Right atrium auricular region (tissue), 2 donors: Measurements from ENCODE around the gene FMNL2. TPM values are rescaled to one million over a fixed set of nuclear protein-coding genes. Genes with fewer than 3 reads are reported as not detected.

ENCODE experiments used
- DNase-seq: peaks from one replicate; pipeline ENCODE4 v3.0.0-alpha.2; 2019; ENCODE audit warnings: low spot score
- H3K27ac ChIP-seq, 2 donors: fragments of 200-600 bp; sonication (generic); 1 replicate in 1 of 2; 2 replicates in 1 of 2; pipeline ENCODE4 v1.5.1; 2016 to 2019
- H3K27me3 ChIP-seq, 2 donors: fragments of 200-600 bp; sonication (generic); one replicate each; pipeline versions ENCODE4 v1.5.1 to v1.6.0; 2017 to 2019
- H3K36me3 ChIP-seq: fragments of 200-600 bp; sonication (generic); one replicate; pipeline ENCODE4 v1.5.1; 2016
- H3K4me1 ChIP-seq, 2 donors: fragments of 200-600 bp; sonication (generic); one replicate each; pipeline versions ENCODE4 v1.5.1 to v1.6.0; 2017 to 2019
- H3K4me3 ChIP-seq, 2 donors: fragments of 200-600 bp; sonication (generic); 1 replicate in 1 of 2; 2 replicates in 1 of 2; pipeline ENCODE4 v1.5.1; 2017 to 2019; ENCODE audit warnings: mild to moderate bottlenecking in 1 of 2, moderate library complexity in 1 of 2
- H3K9me3 ChIP-seq, 2 donors: fragments of 200-600 bp; sonication (generic); one replicate each; pipeline ENCODE4 v1.5.1; 2019
- CTCF ChIP-seq, 2 donors: fragments of 200-600 bp; sonication (generic); IDR thresholded peaks; one replicate each; pipeline ENCODE4 v1.5.1; 2019; ENCODE audit warnings: antibody characterized with exemption in 2 of 2
- total RNA-seq, 2 donors: library from RNA; depleted of rRNA; stranded (reverse); fragments of >200 nt; gene quantifications; one replicate each; pipeline ENCODE4 v1.1.0, GENCODE V29; 2016

The FMNL2 gene
- total RNA-seq, 2 donors from 2014 or later = 6.0 to 11.5 TPM

GRCh38 chr2:152541712-152542111 lies 206.7 kb downstream of the FMNL2 start:
- TF ChIP-seq CTCF (IDR thresholded peaks at IDR 0.05) = no peak
- Histone ChIP-seq H3K4me1 (no peaks in the 10 kb centered on the region), H3K9me3 (no peaks in the 10 kb centered on the region), H3K27me3 (no peaks in the 10 kb centered on the region), H3K36me3 (peaks cover 6% of the 10 kb centered on the region), H3K4me3 (no peak overlapping the region), H3K27ac (no peak overlapping the region)
- DNase-seq = no peak

DNA sequence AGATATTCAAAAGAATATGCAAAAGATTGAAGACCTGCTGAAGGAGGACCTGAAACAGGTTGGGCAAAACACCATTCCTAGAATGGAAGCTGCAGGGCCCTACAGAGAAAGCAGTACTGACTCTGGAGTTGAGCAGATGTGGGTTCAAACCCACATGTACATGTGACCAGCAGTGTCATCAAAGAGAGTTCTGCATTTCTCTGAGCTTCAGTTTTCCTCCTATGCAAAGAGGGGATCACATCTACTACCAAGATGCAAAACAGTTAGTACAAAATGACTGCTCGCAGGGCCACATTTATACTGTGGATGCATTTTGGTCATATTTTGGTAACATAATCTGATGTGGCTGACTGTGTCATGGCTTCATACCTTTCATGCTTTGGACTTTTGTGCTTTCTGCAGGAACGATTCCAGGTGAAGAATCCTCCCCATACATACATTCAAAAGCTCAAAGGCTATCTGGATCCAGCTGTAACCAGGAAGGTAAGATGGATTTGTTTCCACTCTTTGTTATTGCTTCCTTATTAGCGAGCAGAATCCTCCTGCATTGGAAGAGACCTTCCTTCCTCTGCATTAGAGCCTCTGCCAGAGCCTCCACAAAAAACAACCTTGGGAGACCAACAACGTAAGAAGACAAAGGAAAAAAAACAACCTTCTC lies 207.5 kb downstream of the FMNL2 start:
- Histone ChIP-seq H3K4me3 (no peak overlapping the region), H3K36me3 (peaks cover 6% of the 10 kb centered on the region), H3K9me3 (no peaks in the 10 kb centered on the region), H3K27me3 (no peaks in the 10 kb centered on the region), H3K4me1 (no peaks in the 10 kb centered on the region), H3K27ac (no peak overlapping the region)
- DNase-seq = no peak
- TF ChIP-seq CTCF (IDR thresholded peaks at IDR 0.05) = no peak

DNA sequence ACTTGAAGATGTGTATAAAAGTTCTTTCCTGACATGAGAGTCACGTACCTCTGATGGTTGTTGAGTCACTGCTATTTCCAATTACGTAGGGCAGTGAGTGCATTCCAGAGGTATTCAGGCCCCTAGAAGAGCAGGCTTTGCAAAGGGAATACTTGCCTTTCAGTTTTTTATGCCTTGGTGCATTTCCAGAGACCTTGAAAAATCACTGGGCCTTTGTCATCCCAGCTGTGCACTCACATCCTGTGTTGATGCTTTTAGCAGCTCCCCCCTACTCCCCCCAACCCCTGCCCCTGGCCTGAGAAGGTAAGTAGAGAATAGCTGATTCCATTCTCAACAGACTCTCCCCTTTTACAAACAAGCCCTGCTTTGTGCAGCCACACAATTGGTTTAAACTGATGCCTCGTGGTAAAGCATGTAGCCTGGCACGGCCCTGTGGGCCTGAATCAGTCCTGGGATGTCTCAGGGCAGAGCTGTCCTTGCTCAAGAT lies 208.1 kb downstream of the FMNL2 start:
- Histone ChIP-seq H3K4me1 (no peaks in the 10 kb centered on the region), H3K4me3 (no peak overlapping the region)

GRCh38 chr2:152543717-152544116 lies 208.7 kb downstream of the FMNL2 start:
- Histone ChIP-seq H3K27me3 (no peaks in the 10 kb centered on the region), H3K27ac (no peak overlapping the region), H3K36me3 (peaks cover 6% of the 10 kb centered on the region), H3K4me1 (no peaks in the 10 kb centered on the region), H3K9me3 (no peaks in the 10 kb centered on the region), H3K4me3 (no peak overlapping the region)
- no peak for DNase-seq
- TF ChIP-seq CTCF (IDR thresholded peaks at IDR 0.05) = no peak

More for the DNA sequence above, 208.1 kb downstream of the FMNL2 start:
- no peak for TF ChIP-seq CTCF (IDR thresholded peaks at IDR 0.05)
- DNase-seq = no peak
- Histone ChIP-seq H3K27me3 (no peaks in the 10 kb centered on the region), H3K27ac (no peak overlapping the region), H3K9me3 (no peaks in the 10 kb centered on the region), H3K36me3 (peaks cover 6% of the 10 kb centered on the region)

DNA sequence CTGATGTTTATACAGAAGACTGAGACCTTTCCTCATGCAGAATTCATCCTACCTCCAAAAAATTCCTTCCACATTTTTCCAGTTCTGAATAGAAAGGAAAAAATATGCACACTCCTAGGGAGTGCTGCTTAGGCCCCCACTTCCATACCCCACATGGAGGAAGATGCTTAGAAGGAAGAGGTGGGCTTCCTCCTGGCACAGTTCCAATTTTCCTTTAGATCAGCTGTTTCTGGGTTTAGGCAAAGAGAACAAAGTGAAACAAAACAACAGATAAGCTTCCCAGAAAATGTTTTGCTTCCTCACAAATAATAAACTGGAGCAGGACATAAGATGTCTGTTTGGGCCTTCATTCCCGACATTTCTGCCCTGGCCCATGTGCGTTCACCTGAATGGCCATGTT lies 209.7 kb downstream of the FMNL2 start:
- TF ChIP-seq CTCF (IDR thresholded peaks at IDR 0.05) = no peak
- H3K27ac ChIP-seq = no peak overlapping the region
- H3K27me3 ChIP-seq = no peaks in the 10 kb centered on the region
- peaks cover 6% of the 10 kb centered on the region for H3K36me3 ChIP-seq
- H3K4me1 ChIP-seq = no peaks in the 10 kb centered on the region
- H3K9me3 ChIP-seq = no peaks in the 10 kb centered on the region
- no peak for DNase-seq
- no peak overlapping the region for H3K4me3 ChIP-seq
